Astrocyte (in vitro differentiated cells and primary cell): Measurements from ENCODE around the gene ATP10B. TPM values are rescaled to one million over a fixed set of nuclear protein-coding genes. Genes with fewer than 3 reads are reported as not detected.
A peak's percentile ranks its signal among the peaks of the same experiment; 100 is the strongest.

Source experiments
- DNase-seq: peaks from one replicate; pipeline ENCODE4 v3.0.0-alpha.2; 2010; ENCODE audit warnings: low read depth
- FAIRE-seq: peaks from 2 replicates; lab custom pipeline; 2011; peaks lifted over from hg19 to GRCh38; lab: Jason Lieb, UNC
- H2AFZ ChIP-seq: 2 replicates; pipeline ENCODE4 v1.6.0; 2012; ENCODE audit warnings: low read depth, low read length, inconsistent platforms
- H3K27ac ChIP-seq: 2 replicates; pipeline ENCODE4 v1.5.1; 2011; ENCODE audit warnings: low read depth, low read length, inconsistent platforms
- H3K27me3 ChIP-seq: 2 replicates; pipeline ENCODE4 v1.6.0; 2011; ENCODE audit warnings: low read length, inconsistent platforms; ENCODE audit not compliant: insufficient read depth
- H3K36me3 ChIP-seq: 2 replicates; pipeline ENCODE4 v1.5.1; 2011; ENCODE audit warnings: low read length, inconsistent platforms; ENCODE audit not compliant: insufficient read depth
- H3K4me1 ChIP-seq: 2 replicates; pipeline ENCODE4 v1.5.1; 2011; ENCODE audit warnings: low read length, inconsistent platforms; ENCODE audit not compliant: insufficient read depth
- H3K4me2 ChIP-seq: 2 replicates; pipeline ENCODE4 v1.6.0; 2012; ENCODE audit warnings: low read length, inconsistent platforms
- H3K4me3 ChIP-seq: 2 replicates; pipeline ENCODE4 v1.5.1; 2011; ENCODE audit warnings: low read depth, mild to moderate bottlenecking, low read length, inconsistent platforms; ENCODE audit not compliant: insufficient read depth
- H3K79me2 ChIP-seq: 2 replicates; pipeline ENCODE4 v1.6.0; 2012; ENCODE audit warnings: mild to moderate bottlenecking, low read length, inconsistent platforms; ENCODE audit not compliant: insufficient read depth
- H3K9ac ChIP-seq: 2 replicates; pipeline ENCODE4 v1.6.0; 2012; ENCODE audit warnings: mild to moderate bottlenecking, low read length, inconsistent platforms
- H3K9me3 ChIP-seq: 2 replicates; pipeline ENCODE4 v1.5.1; 2012; ENCODE audit warnings: low read depth, mild to moderate bottlenecking, low read length, inconsistent platforms; ENCODE audit not compliant: insufficient read depth
- H4K20me1 ChIP-seq: 2 replicates; pipeline ENCODE4 v1.6.0; 2012; ENCODE audit warnings: low read length, inconsistent platforms; ENCODE audit not compliant: insufficient read depth
- H3K27ac Mint-ChIP-seq: one replicate; pipeline ENCODE4 v1.8.0; 2021; ENCODE audit warnings: mild to moderate bottlenecking, mixed read lengths; ENCODE audit not compliant: unreplicated experiment
- H3K27me3 Mint-ChIP-seq: one replicate; pipeline ENCODE4 v1.8.0; 2021; ENCODE audit warnings: low read depth, mixed read lengths; ENCODE audit not compliant: unreplicated experiment
- H3K36me3 Mint-ChIP-seq: one replicate; pipeline ENCODE4 v1.8.0; 2021; ENCODE audit warnings: low read depth, mixed read lengths; ENCODE audit not compliant: unreplicated experiment
- H3K4me1 Mint-ChIP-seq: one replicate; pipeline ENCODE4 v1.8.0; 2021; ENCODE audit warnings: low read depth, mixed read lengths; ENCODE audit not compliant: unreplicated experiment
- H3K4me3 Mint-ChIP-seq: one replicate; pipeline ENCODE4 v1.8.0; 2021; ENCODE audit warnings: mild to moderate bottlenecking, moderate library complexity, mixed read lengths; ENCODE audit not compliant: unreplicated experiment
- H3K9me3 Mint-ChIP-seq: one replicate; pipeline ENCODE4 v1.8.0; 2021; ENCODE audit warnings: mild to moderate bottlenecking, mixed read lengths; ENCODE audit not compliant: unreplicated experiment
- CTCF ChIP-seq: IDR thresholded peaks from 2 replicates; pipeline ENCODE4 v1.5.1; 2011; ENCODE audit warnings: low read depth, mild to moderate bottlenecking, inconsistent platforms, low read length, moderate library complexity; ENCODE audit not compliant: insufficient read depth
- EZH2 ChIP-seq: IDR thresholded peaks from 2 replicates; pipeline ENCODE4 v1.6.1; 2012; ENCODE audit warnings: mild to moderate bottlenecking, low read length, inconsistent platforms; ENCODE audit not compliant: insufficient read depth
- total RNA-seq: library from RNA; stranded (reverse); gene quantifications from 2 replicates; pipeline ENCODE4 v1.2.1, GENCODE V29; 2021

The ATP10B gene
- total RNA-seq, 1 donor from 2014 or later, result not detected

GRCh38 chr5:160542840-160543239 is 309.2 kb downstream of the ATP10B start:
- Histone ChIP-seq H3K9me3 (no peaks in the 10 kb centered on the region), H2AFZ (no peak overlapping the region), H3K27ac (no peak overlapping the region), H3K79me2 (no peaks in the 10 kb centered on the region), H3K36me3 (no peaks in the 10 kb centered on the region), H3K27me3 (no peaks in the 10 kb centered on the region), H3K4me1 (peaks cover 7% of the 10 kb centered on the region), H3K9ac (no peak overlapping the region), H3K4me3 (no peak overlapping the region), H4K20me1 (no peaks in the 10 kb centered on the region), H3K4me2 (no peak overlapping the region)
- Mint-ChIP-seq H3K9me3 (peaks cover 4% of the 10 kb centered on the region), H3K4me3 (no peak overlapping the region), H3K36me3 (no peaks in the 10 kb centered on the region), H3K4me1 (peaks cover 13% of the 10 kb centered on the region), H3K27ac (no peak overlapping the region), H3K27me3 (no peaks in the 10 kb centered on the region)
- no peak for TF ChIP-seq EZH2
- TF ChIP-seq CTCF, result no peak
- DNase-seq (no peak), FAIRE-seq (no peak)

GRCh38 chr5:160542281-160542680 is 309.7 kb downstream of the ATP10B start:
- no peak overlapping the region for H3K9ac ChIP-seq
- Mint-ChIP-seq H3K9me3 (peaks cover 4% of the 10 kb centered on the region), H3K4me1 (peaks cover 13% of the 10 kb centered on the region), H3K4me3 (no peak overlapping the region), H3K27me3 (no peaks in the 10 kb centered on the region), H3K36me3 (no peaks in the 10 kb centered on the region), H3K27ac (no peak overlapping the region)
- H3K27ac ChIP-seq, result no peak overlapping the region
- H2AFZ ChIP-seq, result no peak overlapping the region
- H3K27me3 ChIP-seq, result no peaks in the 10 kb centered on the region
- no peak for TF ChIP-seq EZH2
- TF ChIP-seq CTCF, result no peak
- FAIRE-seq (no peak), DNase-seq (no peak)
- H3K4me3 ChIP-seq, result no peak overlapping the region
- no peaks in the 10 kb centered on the region for H4K20me1 ChIP-seq
- H3K9me3 ChIP-seq, result no peaks in the 10 kb centered on the region
- no peak overlapping the region for H3K4me2 ChIP-seq
- H3K4me1 ChIP-seq, result peaks cover 7% of the 10 kb centered on the region
- no peaks in the 10 kb centered on the region for H3K79me2 ChIP-seq
- H3K36me3 ChIP-seq, result no peaks in the 10 kb centered on the region

- Histone ChIP-seq H3K9ac (no peak overlapping the region), H3K4me3 (no peak overlapping the region), H3K36me3 (no peaks in the 10 kb centered on the region), H3K27me3 (no peaks in the 10 kb centered on the region), H3K4me1 (peaks cover 7% of the 10 kb centered on the region), H3K27ac (no peak overlapping the region), H3K9me3 (no peaks in the 10 kb centered on the region), H2AFZ (no peak overlapping the region), H4K20me1 (no peaks in the 10 kb centered on the region), H3K79me2 (no peaks in the 10 kb centered on the region), H3K4me2 (peak overlapping the region; percentile 58)
- DNase-seq, result peak; percentile 84
- TF ChIP-seq CTCF (no peak), EZH2 (no peak)
- H3K9me3 Mint-ChIP-seq, result no peaks in the 10 kb centered on the region
- H3K4me1 Mint-ChIP-seq, result peaks cover 13% of the 10 kb centered on the region
- H3K4me3 Mint-ChIP-seq, result no peak overlapping the region
- H3K36me3 Mint-ChIP-seq, result no peaks in the 10 kb centered on the region
- FAIRE-seq, result no peak
- H3K27me3 Mint-ChIP-seq, result no peaks in the 10 kb centered on the region
- H3K27ac Mint-ChIP-seq, result no peak overlapping the region
Observed at GRCh38 chr5:160539431-160539830, 312.6 kb downstream of the ATP10B start.
